HG03135 (cell line): ENCODE measurements around the gene CTTNBP2.

Source experiments
- ATAC-seq: cut with Tn5 transposase; IDR thresholded peaks from one replicate; pipeline ENCODE4 v1.9.1; 2021; ENCODE audit warnings: mild to moderate bottlenecking, moderate library complexity; ENCODE audit not compliant: unreplicated experiment

Gene CTTNBP2

GRCh38 chr7:117692338-117692737 lies 180.9 kb downstream of the CTTNBP2 start:
- ATAC-seq, result no peak

DNA sequence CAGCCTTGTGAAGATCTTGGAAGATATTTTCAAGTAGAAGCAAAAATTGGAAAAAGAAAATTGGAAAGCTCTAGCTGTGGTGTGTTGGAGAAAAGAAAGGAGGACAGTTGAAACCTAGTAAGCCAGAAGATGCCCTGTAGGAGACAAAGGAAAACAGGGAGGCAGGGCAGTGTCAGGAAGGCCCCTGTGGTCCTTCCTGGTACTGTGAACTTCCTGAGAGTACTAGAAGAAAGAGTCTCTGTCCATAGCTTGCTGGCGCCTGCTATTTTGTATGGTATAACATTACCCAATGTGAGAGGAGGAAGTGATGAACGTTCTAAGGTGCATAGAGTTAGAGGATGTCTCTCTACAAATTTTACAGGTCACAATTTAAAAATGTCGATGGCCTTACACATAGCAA lies 183.1 kb downstream of the CTTNBP2 start:
- no peak for ATAC-seq

GRCh38 chr7:117689406-117689805 lies 183.8 kb downstream of the CTTNBP2 start:
- ATAC-seq, result no peak

DNA sequence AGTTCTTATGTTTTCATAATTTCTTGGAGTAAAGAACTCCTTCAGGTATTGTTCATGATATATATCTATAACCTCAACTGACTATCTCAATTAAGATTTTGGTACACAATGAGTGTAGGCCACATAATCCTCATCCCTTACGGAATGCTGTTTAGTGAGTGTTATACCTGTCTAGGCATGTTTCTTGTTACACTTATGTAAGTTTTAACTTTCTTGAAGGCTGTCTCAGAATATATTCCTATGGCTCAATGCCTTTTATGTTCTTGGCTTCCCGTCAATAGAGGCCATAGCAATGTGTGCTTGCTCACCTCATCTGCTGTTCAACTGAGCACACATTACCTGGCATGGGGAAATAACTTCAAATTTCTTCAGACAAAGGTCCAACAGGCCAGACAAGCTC lies 185.1 kb downstream of the CTTNBP2 start:
- no peak for ATAC-seq

GRCh38 chr7:117686311-117686935 lies 186.8 kb downstream of the CTTNBP2 start:
- no peak for ATAC-seq

GRCh38 chr7:117685795-117686194 lies 187.4 kb downstream of the CTTNBP2 start:
- ATAC-seq, result no peak

GRCh38 chr7:117683430-117684175 lies 189.6 kb downstream of the CTTNBP2 start:
- no peak for ATAC-seq

DNA sequence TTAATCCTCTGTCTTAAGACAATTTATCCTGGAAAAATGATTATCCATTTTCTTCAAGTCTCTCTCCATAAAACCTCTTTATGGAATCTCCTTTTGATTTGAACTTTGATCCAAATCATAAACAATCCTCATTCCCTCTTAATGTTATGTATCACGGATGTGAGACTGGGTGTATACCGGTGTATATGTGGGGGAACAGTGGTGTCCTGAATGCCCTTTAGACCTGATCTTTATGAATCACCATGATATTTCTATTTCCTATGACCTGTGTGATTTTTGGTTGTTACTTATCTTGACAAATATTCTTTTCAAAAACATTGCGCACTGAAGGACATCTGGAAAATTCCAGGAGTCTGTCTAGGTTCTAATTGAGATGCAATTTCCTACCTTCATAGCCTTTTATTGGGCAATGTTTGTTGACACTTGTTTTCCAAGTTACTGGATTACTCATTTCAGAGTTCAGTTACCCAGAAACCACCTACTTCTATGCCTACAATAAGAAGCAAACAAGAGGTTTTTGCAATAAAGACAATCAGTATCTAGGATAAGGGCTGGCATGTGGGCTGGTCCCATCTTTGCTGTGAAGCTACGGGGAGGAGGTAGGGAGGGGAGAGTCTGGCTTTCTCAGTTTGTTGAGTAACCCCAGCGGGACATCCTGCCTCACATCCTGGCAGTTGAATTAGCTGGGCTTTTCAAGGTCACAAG lies 190.4 kb downstream of the CTTNBP2 start:
- no peak for ATAC-seq

- no peak for ATAC-seq
These were observed 194.1 kb downstream of the CTTNBP2 start for GRCh38 chr7:117679120-117679519.

GRCh38 chr7:117675497-117676435 lies 197.5 kb downstream of the CTTNBP2 start:
- ATAC-seq, result no peak

GRCh38 chr7:117674617-117675016 lies 198.6 kb downstream of the CTTNBP2 start:
- ATAC-seq, result no peak

GRCh38 chr7:117673839-117674238 lies 199.4 kb downstream of the CTTNBP2 start:
- ATAC-seq, result no peak

GRCh38 chr7:117673367-117673766 lies 199.9 kb downstream of the CTTNBP2 start:
- no peak for ATAC-seq

GRCh38 chr7:117672453-117672852 lies 200.8 kb downstream of the CTTNBP2 start:
- no peak for ATAC-seq

DNA sequence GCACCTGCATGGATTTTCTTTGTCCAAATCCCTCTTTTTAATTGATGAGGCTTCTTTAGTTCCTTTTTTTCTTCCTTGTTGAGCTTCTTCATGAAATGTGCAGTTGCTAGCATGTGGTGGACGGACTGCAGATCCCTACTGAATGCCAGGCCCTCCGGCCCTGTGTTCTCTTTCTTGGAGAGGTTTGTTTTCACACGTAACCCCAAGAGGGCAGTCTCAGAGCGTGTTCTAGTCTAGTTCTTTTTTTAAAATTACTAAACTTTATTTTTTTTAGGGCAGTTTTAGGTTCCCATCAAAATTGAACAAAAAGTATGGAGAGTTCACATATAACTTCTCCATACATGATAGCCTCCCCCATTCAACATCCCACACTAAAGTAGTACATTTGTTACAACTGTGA lies 203.4 kb downstream of the CTTNBP2 start:
- no peak for ATAC-seq

DNA sequence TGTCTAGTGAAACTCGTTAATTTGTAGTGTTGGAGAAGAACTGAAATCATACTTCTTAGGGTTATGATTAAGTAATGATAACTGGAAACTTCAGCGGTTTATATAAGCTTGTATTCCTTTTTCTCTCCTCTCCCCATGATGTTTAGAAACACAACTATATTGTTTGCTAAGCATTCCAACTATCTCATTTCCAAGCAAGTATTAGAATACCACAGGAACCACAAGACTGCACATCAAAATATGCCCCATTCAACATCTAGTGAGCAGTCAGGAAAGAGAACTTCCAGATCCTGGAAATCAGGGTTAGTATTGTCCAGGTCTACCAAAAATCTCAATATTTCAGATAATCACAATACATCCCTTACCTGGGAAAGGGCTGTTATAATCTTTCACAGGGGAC lies 205.8 kb downstream of the CTTNBP2 start:
- no peak for ATAC-seq

DNA sequence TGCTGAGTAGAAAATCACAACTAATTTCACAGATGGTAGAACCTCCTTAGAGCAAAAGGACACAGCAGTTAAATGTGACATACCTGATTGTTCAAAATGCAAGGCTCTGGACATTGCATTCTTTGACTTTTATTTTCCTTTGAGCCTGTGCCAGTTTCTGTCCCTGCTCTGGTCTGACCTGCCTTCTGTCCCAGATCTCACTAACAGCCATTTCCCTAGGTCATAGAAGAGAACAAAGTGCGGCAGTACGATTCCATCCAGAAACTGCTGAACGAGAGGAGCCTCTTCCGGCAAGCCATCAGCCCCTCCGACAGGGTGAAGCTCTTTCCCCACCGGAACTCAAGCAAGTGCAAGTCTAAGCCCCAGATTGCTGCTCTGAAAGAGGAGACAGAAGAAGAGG lies 206.6 kb downstream of the CTTNBP2 start:
- ATAC-seq, result no peak

- no peak for ATAC-seq
These were observed 207.2 kb downstream of the CTTNBP2 start for GRCh38 chr7:117666031-117666430.

DNA sequence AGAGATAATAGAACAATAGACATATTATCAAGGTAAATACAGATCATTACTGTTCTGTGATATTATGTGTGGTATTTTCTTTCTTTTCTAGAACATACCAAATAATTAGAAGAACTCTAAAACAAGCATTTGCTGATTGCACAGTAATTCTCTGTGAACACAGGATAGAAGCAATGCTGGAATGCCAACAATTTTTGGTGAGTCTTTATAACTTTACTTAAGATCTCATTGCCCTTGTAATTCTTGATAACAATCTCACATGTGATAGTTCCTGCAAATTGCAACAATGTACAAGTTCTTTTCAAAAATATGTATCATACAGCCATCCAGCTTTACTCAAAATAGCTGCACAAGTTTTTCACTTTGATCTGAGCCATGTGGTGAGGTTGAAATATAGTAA lies 207.9 kb downstream of the CTTNBP2 start:
- no peak for ATAC-seq

DNA sequence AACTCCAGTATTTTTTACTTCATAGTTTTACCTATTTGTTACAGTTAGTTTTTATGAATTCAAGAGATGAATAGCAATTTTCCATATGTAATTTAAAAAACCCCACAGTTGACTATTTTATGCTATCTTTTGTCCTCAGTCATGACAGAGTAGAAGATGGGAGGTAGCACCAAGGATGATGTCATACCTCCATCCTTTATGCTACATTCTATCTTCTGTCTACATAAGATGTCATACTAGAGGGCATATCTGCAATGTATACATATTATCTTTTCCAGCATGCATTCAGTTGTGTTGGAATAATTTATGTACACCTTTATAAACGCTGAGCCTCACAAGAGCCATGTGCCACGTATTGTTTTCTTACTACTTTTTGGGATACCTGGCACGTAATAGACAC lies 209.2 kb downstream of the CTTNBP2 start:
- ATAC-seq, result no peak

DNA sequence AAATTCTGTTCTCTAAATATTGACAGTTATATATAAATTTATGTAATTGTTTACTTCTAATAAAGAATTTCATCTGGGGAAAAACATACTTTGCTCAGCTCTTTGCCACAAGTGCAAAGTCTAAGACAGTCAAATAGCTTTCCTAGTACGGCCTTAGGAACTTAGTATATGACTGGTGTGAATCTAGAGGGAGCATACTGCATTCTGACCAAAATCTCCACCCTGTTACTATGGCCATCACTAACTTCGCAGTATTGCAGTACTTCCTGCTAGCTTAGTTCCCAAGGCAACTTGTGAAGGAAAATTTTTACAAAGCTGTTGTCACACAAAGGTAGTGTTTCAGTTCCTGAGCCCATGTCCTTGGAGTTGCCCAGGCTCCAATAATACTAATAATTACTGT lies 211.9 kb downstream of the CTTNBP2 start:
- ATAC-seq, result no peak
